Measurements from ENCODE around the gene NDUFV2. TPM values are rescaled to one million over a fixed set of nuclear protein-coding genes. Genes with fewer than 3 reads are reported as not detected.

NDUFV2 gene
- total and polyA plus RNA-seq, 2 of the 13 experiments (the other 11 are each of a cell fraction or from before 2014, with no cell fraction given) = 216 to 299 TPM

- in situ Hi-C loops (cut with HindIII; ENCODE audit: extremely low pct_ligation_motif_present, low pct_unique_long_range_greater_than_20kb) (no loop called here), intact Hi-C loops (cut with micrococcal nuclease; ENCODE audit: unreplicated experiment) (no loop called here)
- Histone ChIP-seq H3K27me3 (ENCODE audit: control insufficient read depth in 1 of 2, insufficient read depth in 2 of 2, low read length in 2 of 2) (no peaks in the 10 kb centered on the region), H4K20me1 (ENCODE audit: insufficient read depth, low read length) (peaks cover 9% of the 10 kb centered on the region), H3K4me3 (replicated peaks in 1 of 3; ENCODE audit: insufficient read depth in 1 of 3, low read depth in 2 of 3, low read length in 3 of 3) (no peak overlapping the region), H2AFZ (ENCODE audit: low read length) (no peak overlapping the region), H3K36me3 (replicated peaks in 1 of 2; ENCODE audit: control insufficient read depth in 1 of 2, insufficient read depth in 2 of 2, low read length in 2 of 2) (peaks cover 0 to 8% of the 10 kb centered on the region in 2 experiments; a peak in 1 of 5 replicates), H3K9ac (ENCODE audit: insufficient read depth, low read depth, low read length) (no peak overlapping the region), H3K79me2 (ENCODE audit: insufficient read depth, low read length) (peaks cover 63% of the 10 kb centered on the region), H3K4me2 (ENCODE audit: low read depth, low read length) (no peak overlapping the region), H3K4me1 (ENCODE audit: insufficient read depth, low read length) (no peaks in the 10 kb centered on the region), H3K27ac (ENCODE audit: extremely low read length, insufficient read depth, low read length) (no peak overlapping the region), H3K9me3 (ENCODE audit: low read length) (no peaks in the 10 kb centered on the region)
- FAIRE-seq (no peak), DNase-seq (ENCODE audit: low spot score) (no peak), ATAC-seq (no peak)
- ChIA-PET CTCF (ENCODE audit: low intra/inter-chr PET ratio, low total read pairs) (no interaction called here), POLR2A (no interaction called here)
- WGBS (ENCODE audit: low lambda C conversion rate) = 89% methylated on average over 4 of the region's 6 CpGs
- BruUV-seq (replicated peaks) = no TSS peak
- TF ChIP-seq TFDP1 (CRISPR knock-in tag; IDR thresholded peaks at IDR 0.05; ENCODE audit: borderline replicate concordance) = no peak
- TF ChIP-seq FOXA1 (IDR thresholded peaks at IDR 0.05) = no peak
- TF ChIP-seq FOXA1 (CRISPR knock-in tag; IDR thresholded peaks at IDR 0.05) = no peak
- no peak for TF ChIP-seq SYNCRIP (IDR thresholded peaks at IDR 0.05; ENCODE audit: insufficient read depth, low read depth, low read length)
- no peak for TF ChIP-seq MEIS1 (CRISPR knock-in tag; IDR thresholded peaks at IDR 0.05; ENCODE audit: borderline replicate concordance)
- TF ChIP-seq TCF12 (IDR thresholded peaks at IDR 0.05) = no peak
- no peak for TF ChIP-seq TCF12 (CRISPR knock-in tag; IDR thresholded peaks at IDR 0.05)
- TF ChIP-seq KMT2B (CRISPR knock-in tag; IDR thresholded peaks at IDR 0.05) = no peak
- no peak for TF ChIP-seq TARDBP (CRISPR knock-in tag; IDR thresholded peaks at IDR 0.05)
- TF ChIP-seq MED8 (CRISPR knock-in tag; IDR thresholded peaks at IDR 0.05; ENCODE audit: insufficient replicate concordance) = no peak
- no peak for TF ChIP-seq ZNF761 (CRISPR knock-in tag; conservative IDR thresholded peaks at IDR 0.05)
- TF ChIP-seq PHF21A (CRISPR knock-in tag; IDR thresholded peaks at IDR 0.05) = no peak
- no peak for TF ChIP-seq ZNF724P (CRISPR knock-in tag; IDR thresholded peaks at IDR 0.05; ENCODE audit: borderline replicate concordance)
- TF ChIP-seq CEBPZ (IDR thresholded peaks at IDR 0.05; ENCODE audit: low read length) = no peak
- no peak for TF ChIP-seq RARG (CRISPR knock-in tag; IDR thresholded peaks at IDR 0.05; ENCODE audit: low read depth)
- TF ChIP-seq ZMAT3 (CRISPR knock-in tag; conservative IDR thresholded peaks at IDR 0.05) = no peak
- no peak for TF ChIP-seq IKZF4 (CRISPR knock-in tag; IDR thresholded peaks at IDR 0.05; ENCODE audit: borderline replicate concordance, low read depth, not compliant biosample characterization)
- no peak for TF ChIP-seq FOSL1 (CRISPR knock-in tag; IDR thresholded peaks at IDR 0.05; ENCODE audit: borderline replicate concordance)
Measured at GRCh38 chr18:9173770-9174233, 71.3 kb downstream of the NDUFV2 start.
